A673 (cell line): Measurements from ENCODE around the gene LMNB1.

Experiments
- CTCF ChIP-seq: fragments of 300-800, 200-600 bp; sonication (generic); conservative IDR thresholded peaks from 2 replicates; pipeline ENCODE4 v1.5.1; 2017; ENCODE audit warnings: low read depth, mild to moderate bottlenecking, antibody characterized with exemption, low read length, moderate library complexity, mixed read lengths
- EZH2 ChIP-seq: fragments of 200-600 bp; sonication (generic); IDR thresholded peaks from 2 replicates; pipeline ENCODE4 v1.6.1; 2017; ENCODE audit warnings: borderline replicate concordance, low read depth, mild to moderate bottlenecking, mixed read lengths, antibody characterized with exemption, low read length; ENCODE audit not compliant: poor library complexity, severe bottlenecking

GRCh38 chr5:126777257-126777974 lies 480 bp downstream of the LMNB1 start:
- TF ChIP-seq EZH2, result no peak
- TF ChIP-seq CTCF, result 0 out of 2 replicates have a peak, but pooled peaks have one; percentile 14
